ENCODE results near the gene STK17A. TPM values are rescaled to one million over a fixed set of nuclear protein-coding genes. Genes with fewer than 3 reads are reported as not detected.

The STK17A gene
- total and polyA plus RNA-seq, 2 donors (not counting 1 experiment from before 2014, with no cell fraction given): 46.8 to 53.2 TPM

- Histone ChIP-seq H3K4me3 (replicated peaks in 1 of 4; ENCODE audit: control extremely low read depth in 1 of 4, insufficient read depth in 1 of 4, low read depth in 3 of 4, low read length in 4 of 4) (peak overlapping the region; percentile 6 to 32 (median 21)), H2AFZ (ENCODE audit: low read length) (no peak overlapping the region), H3K79me2 (ENCODE audit: control insufficient read depth, insufficient read depth, low read length) (peaks cover 4% of the 10 kb centered on the region), H3K4me2 (ENCODE audit: extremely low read depth, insufficient read depth, low read length) (peak overlapping the region; percentile 89), H3K27ac (ENCODE audit: insufficient read depth, low read length) (peak overlapping the region; percentile 99), H4K20me1 (ENCODE audit: control insufficient read depth, extremely low read depth, insufficient read depth, low read length) (no peaks in the 10 kb centered on the region), H3K9me3 (ENCODE audit: control insufficient read depth, insufficient read depth, low read depth, low read length) (no peaks in the 10 kb centered on the region), H3K36me3 (ENCODE audit: control insufficient read depth, insufficient read depth, low read length) (peaks cover 2% of the 10 kb centered on the region), H3K9ac (ENCODE audit: insufficient read depth, low read length) (peak overlapping the region; percentile 76), H3K4me1 (ENCODE audit: control insufficient read depth, extremely low read depth, insufficient read depth, low read length) (peaks cover 57% of the 10 kb centered on the region), H3K27me3 (ENCODE audit: control insufficient read depth, insufficient read depth, low read length) (no peaks in the 10 kb centered on the region)
- DNase-seq (ENCODE audit: low read depth in 2 of 2): peak; percentile 100
- TF ChIP-seq CTCF (conservative IDR thresholded peaks at IDR 0.05 in 1 of 2, IDR thresholded peaks at IDR 0.05 in 1 of 2; ENCODE audit: low read depth in 1 of 2, low read length in 2 of 2) (no peak), EZH2 (IDR thresholded peaks at IDR 0.05; ENCODE audit: low read length, missing control alignments) (no peak)
Observed at GRCh38 chr7:43647673-43648472, 65.0 kb downstream of the STK17A start.

GRCh38 chr7:43648473-43649406 is 65.8 kb downstream of the STK17A start:
- DNase-seq (ENCODE audit: low read depth in 2 of 2): peak; percentile 69 to 98
- Histone ChIP-seq H3K27ac (ENCODE audit: insufficient read depth, low read length) (peak overlapping the region; percentile 99), H3K27me3 (ENCODE audit: control insufficient read depth, insufficient read depth, low read length) (no peaks in the 10 kb centered on the region), H3K9ac (ENCODE audit: insufficient read depth, low read length) (peak overlapping the region; percentile 34), H3K4me2 (ENCODE audit: extremely low read depth, insufficient read depth, low read length) (peak overlapping the region; percentile 76), H3K9me3 (ENCODE audit: control insufficient read depth, insufficient read depth, low read depth, low read length) (no peaks in the 10 kb centered on the region), H3K79me2 (ENCODE audit: control insufficient read depth, insufficient read depth, low read length) (peaks cover 4% of the 10 kb centered on the region), H3K4me1 (ENCODE audit: control insufficient read depth, extremely low read depth, insufficient read depth, low read length) (peaks cover 57% of the 10 kb centered on the region), H2AFZ (ENCODE audit: low read length) (no peak overlapping the region), H4K20me1 (ENCODE audit: control insufficient read depth, extremely low read depth, insufficient read depth, low read length) (no peaks in the 10 kb centered on the region), H3K36me3 (ENCODE audit: control insufficient read depth, insufficient read depth, low read length) (no peaks in the 10 kb centered on the region), H3K4me3 (replicated peaks in 1 of 4; ENCODE audit: control extremely low read depth in 1 of 4, insufficient read depth in 1 of 4, low read depth in 3 of 4, low read length in 4 of 4) (no peak overlapping the region)
- TF ChIP-seq CTCF (conservative IDR thresholded peaks at IDR 0.05 in 1 of 2, IDR thresholded peaks at IDR 0.05 in 1 of 2; ENCODE audit: low read depth in 1 of 2, low read length in 2 of 2) (no peak), EZH2 (IDR thresholded peaks at IDR 0.05; ENCODE audit: low read length, missing control alignments) (no peak)

- H3K27ac ChIP-seq (ENCODE audit: insufficient read depth, low read length): peak overlapping the region; percentile 99
- no peaks in the 10 kb centered on the region for H4K20me1 ChIP-seq (ENCODE audit: control insufficient read depth, extremely low read depth, insufficient read depth, low read length)
- no peak overlapping the region for H2AFZ ChIP-seq (ENCODE audit: low read length)
- DNase-seq (ENCODE audit: low read depth in 2 of 2): peak in 1 of 2 donors; percentile 42
- H3K79me2 ChIP-seq (ENCODE audit: control insufficient read depth, insufficient read depth, low read length): peaks cover 2% of the 10 kb centered on the region
- H3K36me3 ChIP-seq (ENCODE audit: control insufficient read depth, insufficient read depth, low read length): no peaks in the 10 kb centered on the region
- no peaks in the 10 kb centered on the region for H3K9me3 ChIP-seq (ENCODE audit: control insufficient read depth, insufficient read depth, low read depth, low read length)
- peaks cover 57% of the 10 kb centered on the region for H3K4me1 ChIP-seq (ENCODE audit: control insufficient read depth, extremely low read depth, insufficient read depth, low read length)
- peak overlapping the region; percentile 16 for H3K4me2 ChIP-seq (ENCODE audit: extremely low read depth, insufficient read depth, low read length)
- TF ChIP-seq CTCF (conservative IDR thresholded peaks at IDR 0.05 in 1 of 2, IDR thresholded peaks at IDR 0.05 in 1 of 2; ENCODE audit: low read depth in 1 of 2, low read length in 2 of 2): no peak
- TF ChIP-seq EZH2 (IDR thresholded peaks at IDR 0.05; ENCODE audit: low read length, missing control alignments): no peak
- H3K4me3 ChIP-seq (replicated peaks in 1 of 4; ENCODE audit: control extremely low read depth in 1 of 4, insufficient read depth in 1 of 4, low read depth in 3 of 4, low read length in 4 of 4): no peak overlapping the region
- H3K27me3 ChIP-seq (ENCODE audit: control insufficient read depth, insufficient read depth, low read length): no peaks in the 10 kb centered on the region
- no peak overlapping the region for H3K9ac ChIP-seq (ENCODE audit: insufficient read depth, low read length)
Observed at GRCh38 chr7:43649755-43650274, 66.9 kb downstream of the STK17A start.
